Liver (tissue), 9 donors: Measurements from ENCODE around the gene ZNF341. TPM values are rescaled to one million over a fixed set of nuclear protein-coding genes. Genes with fewer than 3 reads are reported as not detected.

Experiments used
- DNase-seq: peaks from one replicate; pipeline ENCODE4 v3.0.0-alpha.2; 2017; ENCODE audit warnings: low spot score
- H3K27ac ChIP-seq, 2 donors: one replicate each; pipeline ENCODE4 v1.7.0; 2013; ENCODE audit warnings: inconsistent platforms in 2 of 2, low read length in 2 of 2, control low read depth in 1 of 2, low read depth in 1 of 2, mild to moderate bottlenecking in 1 of 2
- H3K27me3 ChIP-seq, 4 donors: one replicate each; pipeline versions ENCODE4 v1.6.1 to v1.7.0; 2013; ENCODE audit warnings: low read length in 3 of 4, inconsistent platforms in 1 of 4, mild to moderate bottlenecking in 1 of 4, moderate library complexity in 1 of 4; ENCODE audit not compliant: control insufficient read depth in 4 of 4, insufficient read depth in 4 of 4
- H3K36me3 ChIP-seq, 4 donors: one replicate each; pipeline versions ENCODE4 v1.6.1 to v1.7.0; 2013; ENCODE audit warnings: low read length in 3 of 4, mild to moderate bottlenecking in 3 of 4, low read depth in 1 of 4, moderate library complexity in 1 of 4; ENCODE audit not compliant: control insufficient read depth in 4 of 4, insufficient read depth in 3 of 4
- H3K4me1 ChIP-seq, 4 donors: one replicate each; pipeline versions ENCODE4 v1.6.1 to v1.7.0; 2013; ENCODE audit warnings: low read length in 3 of 4, mild to moderate bottlenecking in 3 of 4, moderate library complexity in 1 of 4; ENCODE audit not compliant: control insufficient read depth in 4 of 4, insufficient read depth in 4 of 4
- H3K4me3 ChIP-seq, 3 donors: one replicate each; pipeline versions ENCODE4 v1.6.1 to v1.7.0; 2013; ENCODE audit warnings: low read length in 3 of 3, control low read depth in 1 of 3, low read depth in 1 of 3, mild to moderate bottlenecking in 1 of 3
- H3K9ac ChIP-seq, 2 donors: one replicate each; pipeline ENCODE4 v1.7.0; 2013; ENCODE audit warnings: low read length in 2 of 2, mild to moderate bottlenecking in 2 of 2, moderate library complexity in 2 of 2, control low read depth in 1 of 2, low read depth in 1 of 2
- H3K9me3 ChIP-seq, 4 donors: one replicate each; pipeline versions ENCODE4 v1.6.1 to v1.7.0; 2013; ENCODE audit warnings: low read length in 3 of 4; ENCODE audit not compliant: control insufficient read depth in 4 of 4
- ATF3 ChIP-seq: IDR thresholded peaks from 2 replicates; pipeline ENCODE4 v1.6.1; 2016; ENCODE audit warnings: antibody characterized with exemption
- CTCF ChIP-seq: fragments of 150-350 bp; IDR thresholded peaks from 2 replicates; pipeline ENCODE4 v1.5.1; 2017; ENCODE audit warnings: improper control_type of control experiment, low read depth, low read length; ENCODE audit not compliant: missing input control
- EGR1 ChIP-seq, 2 donors: IDR thresholded peaks; 2 replicates each; pipeline ENCODE4 v1.6.1; 2016 to 2018; ENCODE audit warnings: antibody characterized with exemption in 2 of 2, low read depth in 2 of 2
- FOXA1 ChIP-seq: IDR thresholded peaks from 2 replicates; pipeline ENCODE4 v1.6.1; 2016; ENCODE audit warnings: antibody characterized with exemption
- FOXA2 ChIP-seq: IDR thresholded peaks from 2 replicates; pipeline ENCODE4 v1.6.1; 2016; ENCODE audit warnings: antibody characterized with exemption
- GABPA ChIP-seq, 2 donors: IDR thresholded peaks in 1 of 2; conservative IDR thresholded peaks in 1 of 2; 2 replicates each; pipeline ENCODE4 v1.6.1; 2016; ENCODE audit warnings: antibody characterized with exemption in 2 of 2, mild to moderate bottlenecking in 1 of 2, moderate library complexity in 1 of 2
- HNF4A ChIP-seq, 2 donors: conservative IDR thresholded peaks; 2 replicates each; pipeline ENCODE4 v1.6.1; 2016; ENCODE audit warnings: antibody characterized with exemption in 2 of 2, mild to moderate bottlenecking in 2 of 2
- HNF4G ChIP-seq: IDR thresholded peaks from 2 replicates; pipeline ENCODE4 v1.6.1; 2016; ENCODE audit warnings: antibody characterized with exemption
- JUND ChIP-seq, 2 donors: IDR thresholded peaks; 2 replicates each; pipeline ENCODE4 v1.6.1; 2016; ENCODE audit warnings: antibody characterized with exemption in 2 of 2
- MAX ChIP-seq: IDR thresholded peaks from 2 replicates; pipeline ENCODE4 v1.6.1; 2016; ENCODE audit warnings: antibody characterized with exemption
- NR2F2 ChIP-seq: IDR thresholded peaks from 2 replicates; pipeline ENCODE4 v1.6.1; 2016; ENCODE audit warnings: antibody characterized with exemption
- RAD21 ChIP-seq, 2 donors: IDR thresholded peaks; 2 replicates each; pipeline ENCODE4 v1.6.1; 2016; ENCODE audit warnings: antibody characterized with exemption in 2 of 2, mild to moderate bottlenecking in 2 of 2
- REST ChIP-seq: IDR thresholded peaks from 2 replicates; pipeline ENCODE4 v1.6.1; 2016; ENCODE audit warnings: antibody characterized with exemption, mild to moderate bottlenecking
- RXRA ChIP-seq, 2 donors: IDR thresholded peaks; 2 replicates each; pipeline ENCODE4 v1.6.1; 2017 to 2018; ENCODE audit warnings: antibody characterized with exemption in 2 of 2, mild to moderate bottlenecking in 1 of 2
- SP1 ChIP-seq: IDR thresholded peaks from 2 replicates; pipeline ENCODE4 v1.6.1; 2018; ENCODE audit warnings: antibody characterized with exemption, mild to moderate bottlenecking
- TAF1 ChIP-seq: conservative IDR thresholded peaks from 2 replicates; pipeline ENCODE4 v1.6.1; 2016; ENCODE audit warnings: antibody characterized with exemption, mild to moderate bottlenecking
- YY1 ChIP-seq: IDR thresholded peaks from 2 replicates; pipeline ENCODE4 v1.6.1; 2016; ENCODE audit warnings: antibody characterized with exemption, mild to moderate bottlenecking
- ZBTB33 ChIP-seq: IDR thresholded peaks from 2 replicates; pipeline ENCODE4 v1.6.1; 2016; ENCODE audit warnings: antibody characterized with exemption
- WGBS: extraction: QIAGEN DNeasy Blood & Tissue Kit; methylation state at CpG from one replicate; pipeline ENCODE4 v1.1.7; 2013; 5-methylcytosine and 5-hydroxymethylcytosine counted together
- polyA plus RNA-seq, 2 donors: library from polyadenylated mRNA; stranded (reverse) in 1 of 2; unstranded in 1 of 2; fragments of 200-250 nt in 1 of 2; fragments of >200 nt in 1 of 2; fragmentation: Nextera tagmentation in 1 of 2; extraction: Ambion mirVana in 1 of 2; gene quantifications; one replicate each; pipeline versions ENCODE4 v1.2.1 to v1.2.3, GENCODE V29; 2013 to 2015
- total RNA-seq, 2 donors: library from RNA; depleted of rRNA; stranded (reverse); fragments of >200 nt; gene quantifications; one replicate each; pipeline ENCODE4 v1.2.3, GENCODE V29; 2014
- donor health status: healthy.
- donor health status: healthy.
- donor health status: healthy.
- donor health status: healthy.
- donor health status: healthy.

ZNF341 gene
- total and polyA plus RNA-seq, 4 donors = 0.69 to 1.1 (median 0.82) TPM

GRCh38 chr20:33828326-33828844, 96.6 kb downstream of the ZNF341 start:
- Histone ChIP-seq H3K36me3 (no peaks in the 10 kb centered on the region), H3K27me3 (no peaks in the 10 kb centered on the region), H3K4me1 (peaks cover 14 to 45% (median 22%) of the 10 kb centered on the region in 4 donors), H3K4me3 (no peak overlapping the region), H3K27ac (no peak overlapping the region), H3K9ac (no peak overlapping the region), H3K9me3 (no peaks in the 10 kb centered on the region)
- 87% methylated on average over 9 of the region's 9 CpGs for WGBS
- DNase-seq = no peak
- TF ChIP-seq HNF4G (no peak), RAD21 (IDR thresholded peaks at IDR 0.05) (no peak), ZBTB33 (no peak), YY1 (no peak), HNF4A (conservative IDR thresholded peaks at IDR 0.05) (no peak), RXRA (IDR thresholded peaks at IDR 0.05) (no peak), GABPA (IDR thresholded peaks at IDR 0.05 in 1 of 2, conservative IDR thresholded peaks at IDR 0.05 in 1 of 2) (no peak), JUND (IDR thresholded peaks at IDR 0.05) (no peak), SP1 (no peak), MAX (no peak), NR2F2 (no peak), CTCF (no peak), EGR1 (IDR thresholded peaks at IDR 0.05; ENCODE audit: low read depth in 2 of 2) (no peak), FOXA2 (no peak), FOXA1 (no peak), REST (no peak)

- TF ChIP-seq FOXA2 = no peak
- TF ChIP-seq NR2F2 = no peak
- no peak for TF ChIP-seq ATF3
- no peak for TF ChIP-seq RAD21 (IDR thresholded peaks at IDR 0.05)
- no peak for TF ChIP-seq HNF4A (conservative IDR thresholded peaks at IDR 0.05)
- no peak for TF ChIP-seq MAX
- no peak for TF ChIP-seq TAF1
- no peak for TF ChIP-seq ZBTB33
- no peak for TF ChIP-seq YY1
- H3K9ac ChIP-seq = no peak overlapping the region
- peaks cover 14 to 49% (median 27%) of the 10 kb centered on the region in 4 donors for H3K4me1 ChIP-seq
- H3K27ac ChIP-seq = no peak overlapping the region
- no peak for DNase-seq
- no peaks in the 10 kb centered on the region for H3K27me3 ChIP-seq
- WGBS = 91% methylated on average over 3 of the region's 3 CpGs
- no peaks in the 10 kb centered on the region for H3K36me3 ChIP-seq
- no peak overlapping the region for H3K4me3 ChIP-seq
- no peaks in the 10 kb centered on the region for H3K9me3 ChIP-seq
Measured at GRCh38 chr20:33828967-33829560, 97.3 kb downstream of the ZNF341 start.
